ENCODE measurements around the gene HOXC6. TPM values are rescaled to one million over a fixed set of nuclear protein-coding genes. Genes with fewer than 3 reads are reported as not detected.

The HOXC6 gene
- total RNA-seq, 1 experiment from 2014 or later = 2.8 TPM

- Histone ChIP-seq H3K36me3 (ENCODE audit: low read depth, low read length) (no peaks in the 10 kb centered on the region), H4K20me1 (ENCODE audit: low read length) (no peaks in the 10 kb centered on the region), H3K9ac (ENCODE audit: low read length) (no peak overlapping the region), H3F3A (ENCODE audit: low read length, unreplicated experiment) (no peaks in the 10 kb centered on the region), H3K4me2 (ENCODE audit: low read length) (no peak overlapping the region), H3K4me3 (ENCODE audit: low read length) (no peak overlapping the region), H2AFZ (ENCODE audit: low read length) (no peak overlapping the region), H3K9me2 (replicated peaks; ENCODE audit: low read length) (no peaks in the 10 kb centered on the region), H3K9me3 (ENCODE audit: low read length) (no peaks in the 10 kb centered on the region), H3K79me2 (ENCODE audit: low read length) (no peaks in the 10 kb centered on the region), H3K27me3 (ENCODE audit: low read length) (no peaks in the 10 kb centered on the region), H3K27ac (ENCODE audit: low read length) (no peak overlapping the region), H3K4me1 (ENCODE audit: insufficient read depth, low read length) (peaks cover 11% of the 10 kb centered on the region)
- CTCF ChIA-PET = interaction anchor here (0.5 kb wide), 1 partner anchor 16 kb away, joined by 13 read pairs; no protein-coding TSS in a partner anchor
- peak; percentile 56 for DNase-seq
- intact Hi-C loops (cut with micrococcal nuclease) = no loop called here
- POLR2A ChIA-PET (ENCODE audit: unreplicated experiment) = no interaction called here
- no peak for TF ChIP-seq EZH2 (IDR thresholded peaks at IDR 0.05; ENCODE audit: low read length, unreplicated experiment)
- TF ChIP-seq EZH2phosphoT487 (IDR thresholded peaks at IDR 0.05; ENCODE audit: borderline replicate concordance, low read length) = no peak
- no peak for TF ChIP-seq CTCF (conservative IDR thresholded peaks at IDR 0.05; ENCODE audit: low read depth, low read length)
- ATAC-seq = peak; percentile 33
- no TSS peak for BruUV-seq (replicated peaks)
Measured at GRCh38 chr12:54038871-54039414, 10.7 kb downstream of the HOXC6 start.

GRCh38 chr12:54039417-54040147 is 11.3 kb downstream of the HOXC6 start:
- Histone ChIP-seq H3K27me3 (ENCODE audit: low read length) (no peaks in the 10 kb centered on the region), H3K4me1 (ENCODE audit: insufficient read depth, low read length) (peaks cover 11% of the 10 kb centered on the region), H3K4me2 (ENCODE audit: low read length) (no peak overlapping the region), H3F3A (ENCODE audit: low read length, unreplicated experiment) (no peaks in the 10 kb centered on the region), H3K27ac (ENCODE audit: low read length) (no peak overlapping the region), H4K20me1 (ENCODE audit: low read length) (no peaks in the 10 kb centered on the region), H3K9me3 (ENCODE audit: low read length) (no peaks in the 10 kb centered on the region), H3K36me3 (ENCODE audit: low read depth, low read length) (no peaks in the 10 kb centered on the region), H3K4me3 (ENCODE audit: low read length) (no peak overlapping the region), H3K79me2 (ENCODE audit: low read length) (no peaks in the 10 kb centered on the region), H3K9me2 (replicated peaks; ENCODE audit: low read length) (no peaks in the 10 kb centered on the region), H2AFZ (ENCODE audit: low read length) (no peak overlapping the region), H3K9ac (ENCODE audit: low read length) (no peak overlapping the region)
- intact Hi-C loops (cut with micrococcal nuclease) = no loop called here
- TF ChIP-seq EZH2phosphoT487 (IDR thresholded peaks at IDR 0.05; ENCODE audit: borderline replicate concordance, low read length) = no peak
- no peak for TF ChIP-seq EZH2 (IDR thresholded peaks at IDR 0.05; ENCODE audit: low read length, unreplicated experiment)
- no peak for TF ChIP-seq CTCF (conservative IDR thresholded peaks at IDR 0.05; ENCODE audit: low read depth, low read length)
- BruUV-seq (replicated peaks) = no TSS peak
- ChIA-PET CTCF (no interaction called here), POLR2A (ENCODE audit: unreplicated experiment) (no interaction called here)
- DNase-seq (no peak), ATAC-seq (no peak)

- Histone ChIP-seq H3K4me3 (ENCODE audit: low read length) (no peak overlapping the region), H3K4me1 (ENCODE audit: insufficient read depth, low read length) (peaks cover 11% of the 10 kb centered on the region), H3K9ac (ENCODE audit: low read length) (no peak overlapping the region), H3K27me3 (ENCODE audit: low read length) (no peaks in the 10 kb centered on the region), H3K27ac (ENCODE audit: low read length) (no peak overlapping the region), H3K4me2 (ENCODE audit: low read length) (no peak overlapping the region), H3K9me3 (ENCODE audit: low read length) (no peaks in the 10 kb centered on the region), H4K20me1 (ENCODE audit: low read length) (no peaks in the 10 kb centered on the region), H3K9me2 (replicated peaks; ENCODE audit: low read length) (no peaks in the 10 kb centered on the region), H3K36me3 (ENCODE audit: low read depth, low read length) (no peaks in the 10 kb centered on the region), H3F3A (ENCODE audit: low read length, unreplicated experiment) (no peaks in the 10 kb centered on the region), H3K79me2 (ENCODE audit: low read length) (no peaks in the 10 kb centered on the region), H2AFZ (ENCODE audit: low read length) (no peak overlapping the region)
- DNase-seq = peak; percentile 11
- CTCF ChIA-PET = no interaction called here
- TF ChIP-seq EZH2phosphoT487 (IDR thresholded peaks at IDR 0.05; ENCODE audit: borderline replicate concordance, low read length) (no peak), CTCF (conservative IDR thresholded peaks at IDR 0.05; ENCODE audit: low read depth, low read length) (no peak), EZH2 (IDR thresholded peaks at IDR 0.05; ENCODE audit: low read length, unreplicated experiment) (no peak)
- ATAC-seq = no peak
- POLR2A ChIA-PET (ENCODE audit: unreplicated experiment) = no interaction called here
- no TSS peak for BruUV-seq (replicated peaks)
- intact Hi-C loops (cut with micrococcal nuclease) = no loop called here
Measured at GRCh38 chr12:54040148-54040494, 11.9 kb downstream of the HOXC6 start.

Measured in PC-3 (cell line).